ENCODE measurements around the gene TBC1D14. TPM values are rescaled to one million over a fixed set of nuclear protein-coding genes. Genes with fewer than 3 reads are reported as not detected.

TBC1D14 gene
- total RNA-seq, 1 experiment from 2014 or later, result 44.3 TPM

GRCh38 chr4:7055990-7056325, 146.3 kb downstream of the TBC1D14 start:
- intact Hi-C loops (cut with micrococcal nuclease; ENCODE audit: unreplicated experiment), result no loop called here

GRCh38 chr4:7058792-7059191, 149.2 kb downstream of the TBC1D14 start:
- Histone ChIP-seq H3K4me1 (ENCODE audit: insufficient read depth, low read length, poor library complexity, severe bottlenecking) (no peaks in the 10 kb centered on the region), H3K27me3 (replicated peaks; ENCODE audit: insufficient read depth, low read depth, low read length, poor library complexity) (no peaks in the 10 kb centered on the region), H3K36me3 (ENCODE audit: insufficient read depth, low read length, poor library complexity, severe bottlenecking) (peaks cover 70% of the 10 kb centered on the region), H3K9me3 (ENCODE audit: low read depth, low read length, poor library complexity, severe bottlenecking) (no peaks in the 10 kb centered on the region), H3K4me3 (ENCODE audit: low read depth, low read length, poor library complexity, severe bottlenecking) (no peak overlapping the region), H3K27ac (ENCODE audit: low read depth, low read length, poor library complexity, severe bottlenecking) (no peak overlapping the region)
- ChIA-PET CTCF (no interaction called here), POLR2A (ENCODE audit: low non-redundant PET) (no interaction called here)
- BruUV-seq (replicated peaks), result no TSS peak
- intact Hi-C loops (cut with micrococcal nuclease; ENCODE audit: unreplicated experiment), result no loop called here
- TF ChIP-seq EZH2 (IDR thresholded peaks at IDR 0.05; ENCODE audit: borderline replicate concordance, low read depth, low read length, poor library complexity, severe bottlenecking) (no peak), CTCF (conservative IDR thresholded peaks at IDR 0.05; ENCODE audit: low read depth, low read length) (no peak)
- DNase-seq (ENCODE audit: low spot score), result no peak

More at GRCh38 chr4:7055990-7056325, 146.3 kb downstream of the TBC1D14 start:
- no peak overlapping the region for H3K27ac ChIP-seq (ENCODE audit: low read depth, low read length, poor library complexity, severe bottlenecking)
- peaks cover 44% of the 10 kb centered on the region for H3K36me3 ChIP-seq (ENCODE audit: insufficient read depth, low read length, poor library complexity, severe bottlenecking)
- no peak overlapping the region for H3K4me3 ChIP-seq (ENCODE audit: low read depth, low read length, poor library complexity, severe bottlenecking)
- DNase-seq (ENCODE audit: low spot score), result no peak
- TF ChIP-seq CTCF (conservative IDR thresholded peaks at IDR 0.05; ENCODE audit: low read depth, low read length) (no peak), EZH2 (IDR thresholded peaks at IDR 0.05; ENCODE audit: borderline replicate concordance, low read depth, low read length, poor library complexity, severe bottlenecking) (no peak)
- no peaks in the 10 kb centered on the region for H3K27me3 ChIP-seq (replicated peaks; ENCODE audit: insufficient read depth, low read depth, low read length, poor library complexity)
- BruUV-seq (replicated peaks), result no TSS peak
- CTCF ChIA-PET, result no interaction called here
- no peaks in the 10 kb centered on the region for H3K4me1 ChIP-seq (ENCODE audit: insufficient read depth, low read length, poor library complexity, severe bottlenecking)
- no peaks in the 10 kb centered on the region for H3K9me3 ChIP-seq (ENCODE audit: low read depth, low read length, poor library complexity, severe bottlenecking)
- POLR2A ChIA-PET (ENCODE audit: low non-redundant PET), result no interaction called here

GRCh38 chr4:7059662-7060061, 150.0 kb downstream of the TBC1D14 start:
- ChIA-PET CTCF (no interaction called here), POLR2A (ENCODE audit: low non-redundant PET) (interaction anchor here (0.7 kb wide), 1 partner anchor 8 kb away, joined by 3 read pairs; the partner anchor contains the start of gene GRPEL1)
- DNase-seq (ENCODE audit: low spot score), result no peak
- intact Hi-C loops (cut with micrococcal nuclease; ENCODE audit: unreplicated experiment), result no loop called here
- Histone ChIP-seq H3K4me3 (ENCODE audit: low read depth, low read length, poor library complexity, severe bottlenecking) (no peak overlapping the region), H3K4me1 (ENCODE audit: insufficient read depth, low read length, poor library complexity, severe bottlenecking) (no peaks in the 10 kb centered on the region), H3K27me3 (replicated peaks; ENCODE audit: insufficient read depth, low read depth, low read length, poor library complexity) (no peaks in the 10 kb centered on the region), H3K9me3 (ENCODE audit: low read depth, low read length, poor library complexity, severe bottlenecking) (no peaks in the 10 kb centered on the region), H3K36me3 (ENCODE audit: insufficient read depth, low read length, poor library complexity, severe bottlenecking) (peaks cover 75% of the 10 kb centered on the region), H3K27ac (ENCODE audit: low read depth, low read length, poor library complexity, severe bottlenecking) (no peak overlapping the region)
- BruUV-seq (replicated peaks), result no TSS peak
- TF ChIP-seq EZH2 (IDR thresholded peaks at IDR 0.05; ENCODE audit: borderline replicate concordance, low read depth, low read length, poor library complexity, severe bottlenecking) (no peak), CTCF (conservative IDR thresholded peaks at IDR 0.05; ENCODE audit: low read depth, low read length) (no peak)
